ENCODE data around the gene ACVR1.
"Not testable (repeated sequence)": the region's sequence is repeated elsewhere in the genome, so short reads cannot be mapped to it uniquely, and the experiment has no call there.

The ACVR1 gene

GRCh38 chr2:157897106-157897971, 21.2 kb upstream of the ACVR1 start:
- peak; percentile 55 for DNase-seq
- in situ Hi-C loops (cut with MboI; ENCODE audit: low pct_unique_long_range_greater_than_20kb, low sequenced_read_pairs), result no loop called here

DNA sequence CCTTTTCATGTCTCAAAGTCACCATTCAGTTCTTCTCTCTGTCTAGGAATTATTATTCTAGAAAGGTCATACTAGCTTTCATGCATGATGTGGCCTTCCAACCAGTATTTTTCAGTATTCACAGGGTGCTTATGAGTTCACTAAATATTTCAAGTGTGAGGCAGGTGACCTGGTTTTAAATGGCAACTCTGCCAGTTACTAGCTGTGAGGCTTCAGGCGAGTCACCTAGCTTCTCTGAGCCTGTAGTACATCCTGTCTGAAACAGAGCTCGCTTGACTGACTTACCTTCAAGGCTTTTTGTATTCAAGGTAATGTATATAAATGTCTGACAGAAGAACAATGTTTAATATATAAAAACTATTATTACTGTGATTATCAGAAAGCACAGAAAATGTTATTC, 19.4 kb upstream of the ACVR1 start:
- DNase-seq, result no peak
- in situ Hi-C loops (cut with MboI; ENCODE audit: low pct_unique_long_range_greater_than_20kb, low sequenced_read_pairs), result no loop called here

- in situ Hi-C loops (cut with MboI; ENCODE audit: low pct_unique_long_range_greater_than_20kb, low sequenced_read_pairs), result no loop called here
- DNase-seq, result no peak
Measured at GRCh38 chr2:157894694-157895435, 18.7 kb upstream of the ACVR1 start.

DNA sequence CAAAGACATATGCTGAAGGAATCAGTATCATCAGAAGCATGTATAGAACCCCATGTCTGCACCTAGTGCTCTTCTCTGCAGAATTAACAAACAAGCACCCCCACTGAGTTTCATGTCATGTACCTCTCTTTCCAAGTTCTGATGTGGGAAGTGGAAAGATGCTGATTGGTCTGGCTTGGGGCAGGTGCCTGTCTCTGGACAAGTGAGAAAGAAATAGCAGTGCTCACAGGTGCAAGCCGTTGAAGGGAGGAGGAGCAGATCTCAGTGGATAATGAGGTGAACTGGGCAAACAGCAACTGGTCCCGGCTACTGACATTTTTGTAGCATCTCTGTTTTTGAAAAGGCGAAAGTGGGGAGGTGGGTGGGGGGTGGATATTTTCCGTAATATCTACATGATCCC, 17.5 kb upstream of the ACVR1 start:
- in situ Hi-C loops (cut with MboI; ENCODE audit: low pct_unique_long_range_greater_than_20kb, low sequenced_read_pairs), result no loop called here
- no peak for DNase-seq

- in situ Hi-C loops (cut with MboI; ENCODE audit: low pct_unique_long_range_greater_than_20kb, low sequenced_read_pairs), result no loop called here
- DNase-seq, result no peak
Measured at GRCh38 chr2:157891643-157892041, 15.5 kb upstream of the ACVR1 start.

- no peak for DNase-seq
- in situ Hi-C loops (cut with MboI; ENCODE audit: low pct_unique_long_range_greater_than_20kb, low sequenced_read_pairs), result no loop called here
Measured at GRCh38 chr2:157890969-157891642, 15.0 kb upstream of the ACVR1 start.

DNA sequence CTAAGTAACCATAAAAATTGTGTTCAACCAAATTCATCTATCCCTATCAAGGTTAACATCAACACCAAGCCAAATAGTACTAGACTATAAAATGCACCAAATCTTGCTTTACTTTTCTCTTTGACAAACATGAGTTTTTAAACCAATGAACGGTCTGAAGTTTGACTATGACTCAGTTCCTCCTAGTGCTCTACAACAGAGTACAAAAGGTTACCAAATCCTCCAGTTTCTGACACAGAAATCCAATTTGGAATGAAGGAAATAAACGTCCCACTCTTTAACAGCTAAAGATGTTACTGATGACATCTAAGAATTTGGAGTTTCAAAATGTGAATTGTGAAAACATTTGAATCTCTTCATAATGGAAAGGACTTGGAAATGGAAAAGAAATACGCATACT, 11.8 kb upstream of the ACVR1 start:
- in situ Hi-C loops (cut with MboI; ENCODE audit: low pct_unique_long_range_greater_than_20kb, low sequenced_read_pairs), result no loop called here
- no peak for DNase-seq

- in situ Hi-C loops (cut with MboI; ENCODE audit: low pct_unique_long_range_greater_than_20kb, low sequenced_read_pairs); DNase-seq: not testable (repeated sequence)
Measured at GRCh38 chr2:157884533-157884932, 8.4 kb upstream of the ACVR1 start.

DNA sequence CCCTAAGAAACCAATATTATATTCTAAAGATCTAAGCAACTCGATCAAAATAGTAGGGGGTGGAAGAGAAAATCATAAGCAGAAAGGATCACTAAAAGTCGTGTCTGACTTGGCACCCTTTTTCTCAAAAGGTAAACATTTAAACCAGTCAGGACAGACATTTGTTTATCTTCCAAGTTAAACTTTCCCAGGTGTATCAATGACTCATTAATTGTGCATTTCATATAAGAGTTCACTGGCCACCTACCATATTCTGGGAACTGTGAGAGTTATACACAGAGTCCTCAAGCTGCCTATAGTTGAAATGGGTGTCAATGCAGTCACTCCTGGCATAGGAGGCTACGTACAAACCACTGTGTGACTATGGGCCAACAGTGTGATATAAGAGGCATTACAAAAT, 4.8 kb upstream of the ACVR1 start:
- in situ Hi-C loops (cut with MboI; ENCODE audit: low pct_unique_long_range_greater_than_20kb, low sequenced_read_pairs), result no loop called here
- DNase-seq, result no peak

DNA sequence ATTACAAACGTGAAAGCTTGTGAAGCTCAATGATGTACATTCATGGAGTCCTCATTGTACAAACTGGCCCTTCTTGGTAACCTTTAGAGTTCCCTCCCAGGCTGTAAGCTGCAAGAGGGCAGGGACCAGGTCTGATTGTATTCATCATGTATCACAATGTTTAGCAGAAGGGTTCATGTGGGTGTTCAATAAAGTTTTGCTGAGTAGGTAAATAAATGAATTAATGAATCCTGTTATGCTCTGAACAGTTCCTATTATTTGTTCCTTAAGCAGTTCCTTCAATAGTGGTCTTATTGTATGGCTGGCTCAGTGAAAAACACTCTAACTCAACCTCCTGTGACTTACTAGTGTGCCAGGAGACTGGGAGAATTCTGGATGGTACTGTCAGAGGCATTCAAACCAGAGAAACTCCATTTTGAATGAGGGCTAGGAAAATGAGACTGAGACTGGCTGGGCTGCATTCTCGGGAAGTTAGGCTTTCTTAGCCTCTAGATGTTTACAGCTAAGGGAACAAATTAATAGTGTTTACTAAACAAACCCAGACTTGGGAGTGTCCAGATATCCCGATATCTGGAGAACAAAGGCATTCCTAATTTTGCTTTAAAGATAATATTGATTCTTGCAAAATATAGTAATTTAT, 1.8 kb upstream of the ACVR1 start:
- DNase-seq, result no peak
- in situ Hi-C loops (cut with MboI; ENCODE audit: low pct_unique_long_range_greater_than_20kb, low sequenced_read_pairs), result no loop called here

- peak; percentile 60 for DNase-seq
- in situ Hi-C loops (cut with MboI; ENCODE audit: low pct_unique_long_range_greater_than_20kb, low sequenced_read_pairs), result no loop called here
Measured at GRCh38 chr2:157876786-157877138, 632 bp upstream of the ACVR1 start.

DNA sequence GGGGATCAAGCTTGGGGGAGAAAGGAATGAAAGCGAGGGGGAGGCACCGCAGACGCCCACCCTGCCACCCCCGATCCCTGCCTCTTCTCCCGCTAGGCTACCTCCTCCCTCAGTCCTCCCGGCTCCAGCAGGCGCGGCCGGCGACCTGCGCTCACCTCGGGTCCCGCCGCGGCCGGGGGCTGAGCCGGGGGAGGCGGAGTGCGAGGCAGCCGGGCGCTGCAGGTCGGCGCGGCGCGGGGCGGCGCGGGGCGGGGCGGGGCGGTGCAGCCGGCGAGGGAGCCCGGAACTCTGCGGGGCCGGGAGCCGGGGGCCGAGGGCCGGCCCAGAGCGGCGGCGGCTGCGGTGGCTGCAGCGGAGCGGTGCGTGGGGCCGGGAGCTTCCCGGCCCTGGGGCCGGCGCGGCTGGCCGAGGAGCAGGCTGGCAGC, 477 bp downstream of the ACVR1 start:
- in situ Hi-C loops (cut with MboI; ENCODE audit: low pct_unique_long_range_greater_than_20kb, low sequenced_read_pairs), result no loop called here

DNA sequence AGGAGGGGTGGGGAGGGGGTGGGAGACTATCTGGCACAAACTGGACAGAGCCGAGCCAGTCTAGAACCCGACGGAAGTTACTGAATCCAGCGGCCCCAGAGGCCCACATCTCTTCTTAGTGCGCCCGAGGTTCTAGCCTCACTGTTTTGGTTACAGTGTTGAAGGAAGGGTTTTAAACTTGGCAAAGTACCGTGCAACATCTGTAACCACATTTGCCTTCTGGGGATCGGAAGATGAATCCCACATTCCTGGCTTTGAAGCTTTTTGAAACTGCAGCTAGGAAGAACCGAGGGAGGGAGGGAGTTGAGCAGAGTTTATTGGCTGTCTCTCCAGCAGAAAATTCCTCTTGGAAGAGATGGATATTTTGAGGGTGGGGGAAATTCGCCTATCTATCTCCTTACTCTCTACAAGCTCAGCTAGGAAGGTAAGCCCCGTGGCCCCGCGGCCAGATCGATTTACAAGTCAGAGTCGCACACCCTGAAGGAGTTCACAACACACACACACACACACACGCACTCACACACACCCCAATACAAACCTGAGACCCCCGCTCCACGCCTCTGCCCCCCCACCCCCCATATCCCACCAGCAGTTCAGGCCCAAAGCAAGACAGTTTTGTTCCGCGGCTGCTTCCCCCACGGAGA, 1.0 kb downstream of the ACVR1 start:
- peak; percentile 48 for DNase-seq
- in situ Hi-C loops (cut with MboI; ENCODE audit: low pct_unique_long_range_greater_than_20kb, low sequenced_read_pairs), result no loop called here

More for the DNA sequence above, 477 bp downstream of the ACVR1 start:
- DNase-seq, result no peak

- no peak for DNase-seq
- in situ Hi-C loops (cut with MboI; ENCODE audit: low pct_unique_long_range_greater_than_20kb, low sequenced_read_pairs), result no loop called here
Measured at GRCh38 chr2:157874348-157874747, 1.8 kb downstream of the ACVR1 start.

DNA sequence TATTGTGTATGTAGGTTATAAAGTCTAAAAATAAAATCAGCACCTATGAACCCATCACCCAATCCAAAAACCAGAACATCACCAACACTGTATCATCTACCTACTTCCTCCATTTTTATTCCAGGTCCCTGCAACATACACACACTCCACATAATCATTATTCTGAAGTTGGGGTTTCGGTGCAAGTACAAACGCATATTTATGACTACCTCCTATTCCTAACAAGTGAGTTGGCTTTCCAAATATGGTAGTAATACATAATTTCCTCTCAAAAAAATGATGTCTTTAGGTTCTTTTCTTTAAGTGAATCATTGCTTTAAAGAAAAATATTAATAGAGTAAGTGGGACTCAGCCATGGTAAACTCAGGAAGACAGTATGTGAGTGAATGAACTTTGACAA, 3.3 kb downstream of the ACVR1 start:
- DNase-seq, result no peak
- in situ Hi-C loops (cut with MboI; ENCODE audit: low pct_unique_long_range_greater_than_20kb, low sequenced_read_pairs), result no loop called here

- DNase-seq, result no peak
- in situ Hi-C loops (cut with MboI; ENCODE audit: low pct_unique_long_range_greater_than_20kb, low sequenced_read_pairs), result no loop called here
Measured at GRCh38 chr2:157871415-157871814, 4.7 kb downstream of the ACVR1 start.

DNA sequence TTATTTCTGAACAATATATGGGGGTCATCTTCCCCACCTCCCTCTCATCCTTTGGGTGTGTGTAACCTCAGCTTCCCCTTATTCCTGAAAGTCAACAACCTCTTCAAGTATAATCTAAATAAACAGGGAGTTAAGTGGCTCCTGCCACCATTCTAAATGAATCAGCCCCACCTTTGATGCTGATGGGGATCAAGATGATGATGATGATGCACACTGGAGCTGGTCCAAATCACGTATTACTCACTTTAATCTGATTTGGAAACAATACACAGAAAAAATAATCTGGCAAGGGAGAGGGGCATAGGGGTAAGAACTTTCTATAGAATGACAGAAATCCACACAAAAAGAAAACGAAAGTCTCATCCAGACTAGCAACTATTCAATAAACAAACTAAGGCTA, 7.1 kb downstream of the ACVR1 start:
- DNase-seq, result no peak

GRCh38 chr2:157867703-157868102, 8.4 kb downstream of the ACVR1 start:
- in situ Hi-C loops (cut with MboI; ENCODE audit: low pct_unique_long_range_greater_than_20kb, low sequenced_read_pairs), result no loop called here

More for the DNA sequence above, 7.1 kb downstream of the ACVR1 start:
- in situ Hi-C loops (cut with MboI; ENCODE audit: low pct_unique_long_range_greater_than_20kb, low sequenced_read_pairs), result no loop called here

More at GRCh38 chr2:157867703-157868102, 8.4 kb downstream of the ACVR1 start:
- DNase-seq, result no peak

Measured in KBM-7 (cell line).